ENCODE measurements around the gene TP53. TPM values are rescaled to one million over a fixed set of nuclear protein-coding genes. Genes with fewer than 3 reads are reported as not detected.

The TP53 gene
- total and polyA plus RNA-seq, 9 of the 15 experiments (the other 6 are each of a cell fraction or from before 2014, with no cell fraction given), result 2.8 to 14.0 (median 7.1) TPM

DNA sequence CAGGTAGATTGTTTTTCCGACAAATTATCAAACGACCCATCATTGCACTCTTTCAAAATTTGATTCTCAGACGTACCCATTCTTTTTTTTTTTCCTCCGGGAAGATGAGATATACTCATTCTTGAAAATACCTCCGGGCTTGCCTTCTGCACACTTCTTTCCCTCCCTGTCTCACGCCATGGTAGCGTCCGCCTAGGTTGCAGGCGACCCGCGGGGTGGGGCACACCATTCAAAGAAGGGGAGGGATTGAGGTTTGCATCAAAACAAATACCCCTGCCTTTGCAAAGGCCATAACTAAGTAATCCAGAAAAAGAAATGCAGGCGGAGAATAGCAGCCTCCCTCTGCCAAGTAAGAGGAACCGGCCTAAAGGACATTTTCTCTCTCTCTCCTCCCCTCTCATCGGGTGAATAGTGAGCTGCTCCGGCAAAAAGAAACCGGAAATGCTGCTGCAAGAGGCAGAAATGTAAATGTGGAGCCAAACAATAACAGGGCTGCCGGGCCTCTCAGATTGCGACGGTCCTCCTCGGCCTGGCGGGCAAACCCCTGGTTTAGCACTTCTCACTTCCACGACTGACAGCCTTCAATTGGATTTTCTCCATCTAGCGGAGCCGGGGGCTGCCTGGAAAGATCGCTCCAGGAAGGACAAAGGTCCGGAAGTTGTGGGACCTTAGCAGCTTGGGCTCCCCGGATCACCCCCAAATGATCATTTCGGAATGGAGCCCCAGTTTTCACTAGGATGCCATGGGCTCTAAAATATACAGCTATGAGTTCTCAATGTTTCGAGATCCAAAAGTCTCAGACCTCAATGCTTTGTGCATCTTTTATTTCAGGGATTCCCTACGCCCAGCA lies 843 bp downstream of the TP53 start (continued):
- TF ChIP-seq, protein P1, sequence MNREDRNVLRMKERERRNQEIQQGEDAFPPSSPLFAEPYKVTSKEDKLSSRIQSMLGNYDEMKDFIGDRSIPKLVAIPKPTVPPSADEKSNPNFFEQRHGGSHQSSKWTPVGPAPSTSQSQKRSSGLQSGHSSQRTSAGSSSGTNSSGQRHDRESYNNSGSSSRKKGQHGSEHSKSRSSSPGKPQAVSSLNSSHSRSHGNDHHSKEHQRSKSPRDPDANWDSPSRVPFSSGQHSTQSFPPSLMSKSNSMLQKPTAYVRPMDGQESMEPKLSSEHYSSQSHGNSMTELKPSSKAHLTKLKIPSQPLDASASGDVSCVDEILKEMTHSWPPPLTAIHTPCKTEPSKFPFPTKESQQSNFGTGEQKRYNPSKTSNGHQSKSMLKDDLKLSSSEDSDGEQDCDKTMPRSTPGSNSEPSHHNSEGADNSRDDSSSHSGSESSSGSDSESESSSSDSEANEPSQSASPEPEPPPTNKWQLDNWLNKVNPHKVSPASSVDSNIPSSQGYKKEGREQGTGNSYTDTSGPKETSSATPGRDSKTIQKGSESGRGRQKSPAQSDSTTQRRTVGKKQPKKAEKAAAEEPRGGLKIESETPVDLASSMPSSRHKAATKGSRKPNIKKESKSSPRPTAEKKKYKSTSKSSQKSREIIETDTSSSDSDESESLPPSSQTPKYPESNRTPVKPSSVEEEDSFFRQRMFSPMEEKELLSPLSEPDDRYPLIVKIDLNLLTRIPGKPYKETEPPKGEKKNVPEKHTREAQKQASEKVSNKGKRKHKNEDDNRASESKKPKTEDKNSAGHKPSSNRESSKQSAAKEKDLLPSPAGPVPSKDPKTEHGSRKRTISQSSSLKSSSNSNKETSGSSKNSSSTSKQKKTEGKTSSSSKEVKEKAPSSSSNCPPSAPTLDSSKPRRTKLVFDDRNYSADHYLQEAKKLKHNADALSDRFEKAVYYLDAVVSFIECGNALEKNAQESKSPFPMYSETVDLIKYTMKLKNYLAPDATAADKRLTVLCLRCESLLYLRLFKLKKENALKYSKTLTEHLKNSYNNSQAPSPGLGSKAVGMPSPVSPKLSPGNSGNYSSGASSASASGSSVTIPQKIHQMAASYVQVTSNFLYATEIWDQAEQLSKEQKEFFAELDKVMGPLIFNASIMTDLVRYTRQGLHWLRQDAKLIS (CRISPR knock-in tag; IDR thresholded peaks at IDR 0.05), result peak; percentile 35; the same call in 1 of the 2 replicates
- TF ChIP-seq EP400 (IDR thresholded peaks at IDR 0.05) (peak; percentile 73), ZNF668 (CRISPR knock-in tag; IDR thresholded peaks at IDR 0.05) (no peak), NONO (IDR thresholded peaks at IDR 0.05; ENCODE audit: low read depth in 2 of 2, low read length in 1 of 2) (peak in 1 of 2 experiments; percentile 98; a peak in 2 of 4 replicates)
- TF ChIP-seq, protein P2, sequence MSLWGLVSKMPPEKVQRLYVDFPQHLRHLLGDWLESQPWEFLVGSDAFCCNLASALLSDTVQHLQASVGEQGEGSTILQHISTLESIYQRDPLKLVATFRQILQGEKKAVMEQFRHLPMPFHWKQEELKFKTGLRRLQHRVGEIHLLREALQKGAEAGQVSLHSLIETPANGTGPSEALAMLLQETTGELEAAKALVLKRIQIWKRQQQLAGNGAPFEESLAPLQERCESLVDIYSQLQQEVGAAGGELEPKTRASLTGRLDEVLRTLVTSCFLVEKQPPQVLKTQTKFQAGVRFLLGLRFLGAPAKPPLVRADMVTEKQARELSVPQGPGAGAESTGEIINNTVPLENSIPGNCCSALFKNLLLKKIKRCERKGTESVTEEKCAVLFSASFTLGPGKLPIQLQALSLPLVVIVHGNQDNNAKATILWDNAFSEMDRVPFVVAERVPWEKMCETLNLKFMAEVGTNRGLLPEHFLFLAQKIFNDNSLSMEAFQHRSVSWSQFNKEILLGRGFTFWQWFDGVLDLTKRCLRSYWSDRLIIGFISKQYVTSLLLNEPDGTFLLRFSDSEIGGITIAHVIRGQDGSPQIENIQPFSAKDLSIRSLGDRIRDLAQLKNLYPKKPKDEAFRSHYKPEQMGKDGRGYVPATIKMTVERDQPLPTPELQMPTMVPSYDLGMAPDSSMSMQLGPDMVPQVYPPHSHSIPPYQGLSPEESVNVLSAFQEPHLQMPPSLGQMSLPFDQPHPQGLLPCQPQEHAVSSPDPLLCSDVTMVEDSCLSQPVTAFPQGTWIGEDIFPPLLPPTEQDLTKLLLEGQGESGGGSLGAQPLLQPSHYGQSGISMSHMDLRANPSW (CRISPR knock-in tag; IDR thresholded peaks at IDR 0.05), result no peak
- TF ChIP-seq, protein P3, sequence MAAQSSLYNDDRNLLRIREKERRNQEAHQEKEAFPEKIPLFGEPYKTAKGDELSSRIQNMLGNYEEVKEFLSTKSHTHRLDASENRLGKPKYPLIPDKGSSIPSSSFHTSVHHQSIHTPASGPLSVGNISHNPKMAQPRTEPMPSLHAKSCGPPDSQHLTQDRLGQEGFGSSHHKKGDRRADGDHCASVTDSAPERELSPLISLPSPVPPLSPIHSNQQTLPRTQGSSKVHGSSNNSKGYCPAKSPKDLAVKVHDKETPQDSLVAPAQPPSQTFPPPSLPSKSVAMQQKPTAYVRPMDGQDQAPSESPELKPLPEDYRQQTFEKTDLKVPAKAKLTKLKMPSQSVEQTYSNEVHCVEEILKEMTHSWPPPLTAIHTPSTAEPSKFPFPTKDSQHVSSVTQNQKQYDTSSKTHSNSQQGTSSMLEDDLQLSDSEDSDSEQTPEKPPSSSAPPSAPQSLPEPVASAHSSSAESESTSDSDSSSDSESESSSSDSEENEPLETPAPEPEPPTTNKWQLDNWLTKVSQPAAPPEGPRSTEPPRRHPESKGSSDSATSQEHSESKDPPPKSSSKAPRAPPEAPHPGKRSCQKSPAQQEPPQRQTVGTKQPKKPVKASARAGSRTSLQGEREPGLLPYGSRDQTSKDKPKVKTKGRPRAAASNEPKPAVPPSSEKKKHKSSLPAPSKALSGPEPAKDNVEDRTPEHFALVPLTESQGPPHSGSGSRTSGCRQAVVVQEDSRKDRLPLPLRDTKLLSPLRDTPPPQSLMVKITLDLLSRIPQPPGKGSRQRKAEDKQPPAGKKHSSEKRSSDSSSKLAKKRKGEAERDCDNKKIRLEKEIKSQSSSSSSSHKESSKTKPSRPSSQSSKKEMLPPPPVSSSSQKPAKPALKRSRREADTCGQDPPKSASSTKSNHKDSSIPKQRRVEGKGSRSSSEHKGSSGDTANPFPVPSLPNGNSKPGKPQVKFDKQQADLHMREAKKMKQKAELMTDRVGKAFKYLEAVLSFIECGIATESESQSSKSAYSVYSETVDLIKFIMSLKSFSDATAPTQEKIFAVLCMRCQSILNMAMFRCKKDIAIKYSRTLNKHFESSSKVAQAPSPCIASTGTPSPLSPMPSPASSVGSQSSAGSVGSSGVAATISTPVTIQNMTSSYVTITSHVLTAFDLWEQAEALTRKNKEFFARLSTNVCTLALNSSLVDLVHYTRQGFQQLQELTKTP (IDR thresholded peaks at IDR 0.05; ENCODE audit: low read depth in 1 of 2, partially characterized antibody in 2 of 2), result no peak
- TF ChIP-seq, protein P4, sequence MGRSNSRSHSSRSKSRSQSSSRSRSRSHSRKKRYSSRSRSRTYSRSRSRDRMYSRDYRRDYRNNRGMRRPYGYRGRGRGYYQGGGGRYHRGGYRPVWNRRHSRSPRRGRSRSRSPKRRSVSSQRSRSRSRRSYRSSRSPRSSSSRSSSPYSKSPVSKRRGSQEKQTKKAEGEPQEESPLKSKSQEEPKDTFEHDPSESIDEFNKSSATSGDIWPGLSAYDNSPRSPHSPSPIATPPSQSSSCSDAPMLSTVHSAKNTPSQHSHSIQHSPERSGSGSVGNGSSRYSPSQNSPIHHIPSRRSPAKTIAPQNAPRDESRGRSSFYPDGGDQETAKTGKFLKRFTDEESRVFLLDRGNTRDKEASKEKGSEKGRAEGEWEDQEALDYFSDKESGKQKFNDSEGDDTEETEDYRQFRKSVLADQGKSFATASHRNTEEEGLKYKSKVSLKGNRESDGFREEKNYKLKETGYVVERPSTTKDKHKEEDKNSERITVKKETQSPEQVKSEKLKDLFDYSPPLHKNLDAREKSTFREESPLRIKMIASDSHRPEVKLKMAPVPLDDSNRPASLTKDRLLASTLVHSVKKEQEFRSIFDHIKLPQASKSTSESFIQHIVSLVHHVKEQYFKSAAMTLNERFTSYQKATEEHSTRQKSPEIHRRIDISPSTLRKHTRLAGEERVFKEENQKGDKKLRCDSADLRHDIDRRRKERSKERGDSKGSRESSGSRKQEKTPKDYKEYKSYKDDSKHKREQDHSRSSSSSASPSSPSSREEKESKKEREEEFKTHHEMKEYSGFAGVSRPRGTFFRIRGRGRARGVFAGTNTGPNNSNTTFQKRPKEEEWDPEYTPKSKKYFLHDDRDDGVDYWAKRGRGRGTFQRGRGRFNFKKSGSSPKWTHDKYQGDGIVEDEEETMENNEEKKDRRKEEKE (IDR thresholded peaks at IDR 0.05; ENCODE audit: borderline replicate concordance in 1 of 2, control insufficient read depth in 1 of 2, low read depth in 2 of 2, low read length in 1 of 2), result peak in 1 of 2 experiments; percentile 95; a peak in 2 of 4 replicates
